RPMI7951 (cell line): Measurements from ENCODE around the gene IL17B. TPM values are rescaled to one million over a fixed set of nuclear protein-coding genes. Genes with fewer than 3 reads are reported as not detected.

Experiments
- DNase-seq: peaks from one replicate; pipeline ENCODE4 v3.0.0-alpha.2; 2012; ENCODE audit warnings: low read depth
- total RNA-seq: library from RNA; depleted of rRNA; stranded (reverse); fragments of >200 nt; shearing (Covaris generic); gene quantifications from 2 replicates; pipeline ENCODE4 v1.2.3, GENCODE V29; 2014; rRNA removed

The IL17B gene
- not detected in 2 replicates for total RNA-seq

- no peak for DNase-seq
Measured at GRCh38 chr5:149379177-149379761, at the start of gene IL17B. Gene IL17B (minus strand): TSS chr5:149379292. CDS start chr5:149379225, 67 bp downstream.

DNA sequence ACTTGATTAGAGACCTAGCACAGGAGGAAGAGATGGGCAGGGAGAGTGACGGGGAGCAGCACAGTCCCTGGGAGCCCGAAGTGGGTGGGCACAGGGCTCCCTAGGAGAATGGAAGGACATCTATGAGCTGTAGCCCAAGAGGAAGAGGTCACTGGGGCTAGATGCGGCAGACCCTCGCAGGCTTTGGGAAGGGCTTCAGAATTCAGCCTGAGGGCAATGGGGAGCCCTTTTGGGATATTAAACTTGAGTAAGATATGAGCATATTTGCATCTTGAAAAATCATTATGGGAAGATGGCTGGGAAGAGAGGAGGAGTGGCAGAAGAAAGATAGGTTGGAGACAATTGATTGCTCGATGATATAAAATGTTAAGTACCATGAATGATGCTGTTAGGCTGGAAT lies 48.9 kb upstream of the IL17B start:
- no peak for DNase-seq

DNA sequence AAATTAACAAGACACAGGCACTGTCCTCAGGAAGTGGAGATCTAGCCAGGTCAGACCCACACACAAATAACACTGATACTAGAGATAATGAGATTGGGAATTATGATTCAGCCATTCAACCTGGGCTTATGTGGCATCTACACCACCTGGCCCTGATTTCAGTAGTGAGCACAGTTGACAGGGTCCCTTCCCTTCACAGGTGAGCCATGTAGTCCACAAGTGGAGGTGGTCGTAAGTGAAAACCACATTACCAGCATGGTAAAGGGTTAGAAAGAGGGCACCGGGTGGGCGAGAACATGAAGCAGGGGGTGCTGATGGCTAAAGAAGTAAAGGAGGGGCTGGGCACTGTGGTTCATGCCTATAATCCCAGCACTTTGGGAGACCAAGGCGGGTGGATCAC lies 48.3 kb upstream of the IL17B start:
- DNase-seq, result no peak

- peak; percentile 43 for DNase-seq
Measured at GRCh38 chr5:149426931-149427330, 47.8 kb upstream of the IL17B start.

- DNase-seq, result no peak
Measured at GRCh38 chr5:149425729-149426128, 46.6 kb upstream of the IL17B start.

DNA sequence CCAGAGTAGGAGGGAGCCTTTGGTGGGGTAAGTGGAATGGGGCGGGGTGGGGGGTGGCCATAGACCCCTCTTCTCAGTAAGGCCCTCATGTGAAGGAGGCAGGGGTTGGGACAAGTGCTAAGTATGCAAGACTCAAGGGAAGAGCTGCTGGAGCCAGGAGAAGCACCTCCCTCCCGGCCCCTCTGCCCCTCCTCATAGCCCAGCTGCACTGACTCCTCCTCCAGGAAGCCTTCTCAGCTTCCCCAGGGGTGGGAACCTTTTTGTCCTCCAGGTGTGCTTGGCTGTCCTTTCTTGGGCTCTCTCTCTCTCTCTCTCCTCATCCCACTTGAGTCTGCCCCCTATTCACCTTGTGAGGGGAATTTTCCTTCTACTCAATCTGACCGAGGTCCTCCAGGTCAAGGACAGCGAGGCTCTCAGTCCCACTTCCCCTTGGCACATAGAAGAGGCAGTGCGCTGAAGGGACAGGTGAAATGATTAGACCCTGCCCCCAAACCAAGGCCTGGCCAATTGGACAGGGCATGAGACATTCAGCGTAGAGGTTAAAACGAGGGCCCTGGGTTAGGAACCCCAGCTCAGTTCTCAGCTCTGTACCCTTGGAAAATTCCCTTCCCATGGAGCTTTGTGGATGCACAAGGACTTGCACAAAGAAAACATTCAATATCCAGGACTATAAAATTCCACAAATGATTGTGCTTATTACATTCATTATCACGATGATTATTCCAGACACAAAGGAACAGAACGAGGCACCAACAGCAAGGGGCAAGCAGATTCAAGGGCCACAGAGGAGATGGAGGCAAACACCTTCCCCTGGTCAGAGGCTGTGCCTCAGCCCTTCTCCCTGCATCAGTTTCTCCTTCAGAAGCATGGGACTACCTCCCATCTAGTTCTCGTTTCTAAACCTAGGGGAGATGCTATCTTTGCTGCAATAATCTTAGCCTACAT lies 45.6 kb upstream of the IL17B start:
- DNase-seq, result no peak

GRCh38 chr5:149423794-149424268 lies 44.7 kb upstream of the IL17B start:
- DNase-seq, result no peak

- no peak for DNase-seq
Measured at GRCh38 chr5:149423049-149423793, 44.1 kb upstream of the IL17B start.

DNA sequence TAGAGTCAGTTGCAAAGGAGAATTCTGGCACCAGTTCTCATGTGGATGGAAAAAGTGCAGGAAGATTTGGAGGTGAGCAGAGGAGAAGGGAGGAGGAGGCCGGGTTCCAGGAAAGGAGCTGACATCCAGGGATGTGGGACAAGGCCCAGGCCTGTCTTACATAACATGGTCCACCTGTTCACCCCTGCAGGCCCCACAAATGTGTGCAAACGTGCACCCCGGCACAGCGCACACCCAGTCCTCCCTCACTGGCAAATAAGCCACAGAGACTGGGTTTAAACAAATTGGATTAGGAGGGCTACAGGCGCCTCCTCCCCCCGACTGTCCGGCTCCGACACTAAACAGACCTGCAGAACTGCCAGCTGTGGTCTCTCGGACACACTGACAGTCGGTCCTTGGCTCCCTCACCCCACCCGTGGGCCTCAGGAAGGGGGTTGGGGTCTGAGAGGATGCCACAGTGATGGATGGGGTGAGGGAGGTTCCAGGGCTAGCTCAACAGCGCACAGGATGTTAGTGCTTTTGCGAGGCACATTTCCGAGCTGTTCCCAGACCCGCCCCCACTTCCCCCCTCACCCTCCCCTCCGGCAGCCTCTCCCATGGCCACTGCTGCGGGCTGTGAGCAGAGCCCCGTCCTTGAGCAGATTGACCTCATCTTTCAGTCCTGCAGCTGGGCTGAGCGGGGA lies 43.4 kb upstream of the IL17B start:
- peak; percentile 45 for DNase-seq

- no peak for DNase-seq
Measured at GRCh38 chr5:149421834-149422233, 42.7 kb upstream of the IL17B start.

- DNase-seq, result no peak
Measured at GRCh38 chr5:149421372-149421685, 42.2 kb upstream of the IL17B start.

- peak; percentile 88 for DNase-seq
Measured at GRCh38 chr5:149420545-149421371, 41.7 kb upstream of the IL17B start.

GRCh38 chr5:149419859-149420544 lies 40.9 kb upstream of the IL17B start:
- DNase-seq, result no peak

DNA sequence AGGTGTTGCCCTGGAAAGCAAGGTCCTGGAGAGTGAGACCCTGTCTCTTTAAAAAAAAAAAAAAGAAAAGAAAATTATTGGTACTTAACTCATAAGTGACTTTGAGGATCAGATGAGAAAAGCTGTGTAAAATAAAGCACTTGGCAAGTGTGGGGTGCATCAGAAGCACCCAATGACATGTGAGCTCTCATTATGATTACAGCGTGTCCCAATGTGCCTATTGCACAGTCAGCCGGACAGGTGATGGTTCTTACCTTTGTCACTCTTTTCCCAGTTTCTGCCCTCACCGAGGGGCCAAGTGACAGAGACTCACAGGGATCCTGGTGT lies 40.4 kb upstream of the IL17B start:
- no peak for DNase-seq

DNA sequence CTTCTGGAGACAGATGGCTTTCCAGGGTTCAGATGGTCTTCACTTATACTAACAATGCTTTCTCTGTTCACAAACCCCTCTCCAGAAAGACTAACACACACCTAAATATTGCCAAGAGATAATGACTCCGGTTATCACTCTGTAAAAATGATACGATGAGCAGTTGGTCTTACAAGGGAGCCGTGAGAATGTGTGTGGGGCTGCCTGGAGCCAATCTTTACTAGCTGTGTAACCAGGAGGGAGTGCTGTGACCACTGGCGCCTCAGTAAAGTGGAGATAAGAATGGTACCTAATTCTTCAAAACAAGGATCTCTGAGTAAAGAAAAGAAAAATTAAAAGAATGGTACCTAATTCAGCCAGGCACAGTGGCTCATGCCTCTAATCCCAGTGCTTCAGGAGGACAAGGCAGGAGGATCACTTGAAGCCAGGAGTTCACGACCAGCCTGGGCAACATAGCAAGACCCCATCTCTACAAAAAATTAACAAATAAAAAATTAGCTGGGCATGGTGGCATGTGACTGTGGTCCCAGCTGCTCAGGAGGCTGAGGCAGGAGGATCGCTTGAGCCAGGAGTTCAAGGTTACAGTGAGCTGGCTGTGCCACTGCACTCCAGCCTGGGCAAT lies 39.9 kb upstream of the IL17B start:
- DNase-seq, result no peak

GRCh38 chr5:149417711-149418368 lies 38.7 kb upstream of the IL17B start:
- DNase-seq, result no peak

DNA sequence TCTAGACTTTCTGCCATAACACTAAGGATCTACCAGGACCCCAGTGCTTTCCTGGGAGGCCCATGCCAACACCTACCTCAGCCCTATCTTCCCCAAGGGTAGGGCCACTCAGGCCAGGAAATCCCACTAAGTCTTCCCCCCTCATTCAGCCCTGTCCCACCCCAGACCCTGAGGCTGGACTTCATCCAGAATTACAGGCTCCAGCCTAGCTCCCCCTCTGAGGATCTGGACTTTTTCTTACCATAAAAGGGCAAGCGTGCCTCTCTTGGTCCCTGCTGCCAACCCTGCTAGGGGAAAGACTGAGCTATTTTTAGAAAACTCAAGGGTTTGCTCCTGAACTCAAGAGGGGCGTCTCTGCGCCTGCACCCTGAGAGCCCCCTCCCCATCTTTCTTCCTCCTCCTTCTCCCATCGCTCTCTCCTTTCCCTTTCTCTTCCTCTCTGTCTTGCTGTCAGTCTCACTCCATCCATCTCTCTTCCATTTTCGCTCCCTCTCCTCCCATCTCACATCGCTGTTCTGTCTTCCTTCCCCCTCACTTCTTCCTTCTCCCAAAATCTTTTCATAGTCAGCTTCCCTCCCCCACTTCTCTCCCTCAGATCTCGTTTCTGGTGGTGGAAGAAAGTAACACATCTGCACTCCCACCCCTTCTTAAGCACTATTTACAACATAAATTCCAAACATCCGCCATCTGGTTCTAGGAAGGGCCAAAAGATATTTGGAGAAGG lies 38.1 kb upstream of the IL17B start:
- DNase-seq, result no peak

GRCh38 chr5:149415066-149415967 lies 36.2 kb upstream of the IL17B start:
- DNase-seq, result no peak
